Peyer's patch (tissue), 4 donors: ENCODE measurements around the gene RNF208.

Source experiments
- POLR2A ChIP-seq, 2 donors: fragments of 450-650 bp; IDR thresholded peaks; one replicate each; pipeline ENCODE4 v1.5.1; 2017; ENCODE audit warnings: antibody characterized with exemption in 2 of 2, mild to moderate bottlenecking in 2 of 2, moderate library complexity in 2 of 2
- TF ChIP-seq, protein P1 (sequence below), 6 experiments: fragments of 450-650 bp in 4 of 6; fragments of 200-600 bp in 2 of 6; sonication (generic) in 1 of 6; IDR thresholded peaks; one replicate each; pipeline ENCODE4 v1.5.1; 2017 to 2019; ENCODE audit warnings: antibody characterized with exemption in 6 of 6, mild to moderate bottlenecking in 3 of 6, moderate library complexity in 1 of 6

DNA sequence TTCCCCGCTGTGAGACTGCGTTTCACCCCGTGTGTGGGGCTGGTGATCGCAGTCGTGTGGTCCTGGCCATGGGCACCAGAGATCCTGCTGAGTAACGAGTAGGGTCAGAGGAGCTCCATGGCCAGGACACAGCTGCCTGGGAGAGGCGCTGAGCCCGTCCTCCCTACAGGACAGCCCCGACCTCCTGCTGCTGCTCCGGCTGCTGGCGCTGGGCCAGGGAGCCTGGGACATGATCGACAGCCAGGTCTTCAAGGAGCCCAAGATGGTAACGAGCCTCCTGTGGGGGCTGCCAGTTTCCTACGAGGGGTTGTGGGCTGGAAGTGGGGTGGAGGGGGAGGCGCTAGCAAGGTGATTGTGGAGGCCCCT lies 44.1 kb upstream of the RNF208 start:
- TF ChIP-seq, protein P1, sequence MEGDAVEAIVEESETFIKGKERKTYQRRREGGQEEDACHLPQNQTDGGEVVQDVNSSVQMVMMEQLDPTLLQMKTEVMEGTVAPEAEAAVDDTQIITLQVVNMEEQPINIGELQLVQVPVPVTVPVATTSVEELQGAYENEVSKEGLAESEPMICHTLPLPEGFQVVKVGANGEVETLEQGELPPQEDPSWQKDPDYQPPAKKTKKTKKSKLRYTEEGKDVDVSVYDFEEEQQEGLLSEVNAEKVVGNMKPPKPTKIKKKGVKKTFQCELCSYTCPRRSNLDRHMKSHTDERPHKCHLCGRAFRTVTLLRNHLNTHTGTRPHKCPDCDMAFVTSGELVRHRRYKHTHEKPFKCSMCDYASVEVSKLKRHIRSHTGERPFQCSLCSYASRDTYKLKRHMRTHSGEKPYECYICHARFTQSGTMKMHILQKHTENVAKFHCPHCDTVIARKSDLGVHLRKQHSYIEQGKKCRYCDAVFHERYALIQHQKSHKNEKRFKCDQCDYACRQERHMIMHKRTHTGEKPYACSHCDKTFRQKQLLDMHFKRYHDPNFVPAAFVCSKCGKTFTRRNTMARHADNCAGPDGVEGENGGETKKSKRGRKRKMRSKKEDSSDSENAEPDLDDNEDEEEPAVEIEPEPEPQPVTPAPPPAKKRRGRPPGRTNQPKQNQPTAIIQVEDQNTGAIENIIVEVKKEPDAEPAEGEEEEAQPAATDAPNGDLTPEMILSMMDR (IDR thresholded peaks at IDR 0.05) = no peak
- TF ChIP-seq POLR2A (IDR thresholded peaks at IDR 0.05) = no peak
